SU-DHL-6 (cell line): ENCODE data around the gene SEC11C.

ENCODE experiments used
- H2AFZ ChIP-seq: fragments of 200-600 bp; sonication (generic); 2 replicates; pipeline ENCODE4 v1.6.1; 2014; ENCODE audit warnings: low read depth, mild to moderate bottlenecking, moderate library complexity, mixed read lengths, antibody characterized with exemption, low read length; ENCODE audit not compliant: severe bottlenecking
- H3F3A ChIP-seq: fragments of 200-600 bp; shearing (Covaris generic); 2 replicates; pipeline ENCODE4 v1.6.0; 2016; ENCODE audit warnings: antibody characterized with exemption, mild to moderate bottlenecking; ENCODE audit not compliant: insufficient read depth
- H3K27ac ChIP-seq: fragments of 200-600 bp; sonication (generic); 2 replicates; pipeline ENCODE4 v1.5.1; 2016; ENCODE audit warnings: low read depth, mild to moderate bottlenecking, low read length, moderate library complexity, mixed read lengths
- H3K27me3 ChIP-seq: fragments of 200-600 bp; sonication (generic), shearing (Covaris generic); 2 replicates; pipeline ENCODE4 v1.6.0; 2014; ENCODE audit warnings: mild to moderate bottlenecking, low read length
- H3K36me3 ChIP-seq: fragments of 200-600 bp; sonication (generic); 2 replicates; pipeline ENCODE4 v1.6.1; 2014; ENCODE audit warnings: mild to moderate bottlenecking, low read length, mixed read lengths
- H3K4me2 ChIP-seq: fragments of 300-600, 200-600 bp; shearing (Covaris generic), sonication (generic); 2 replicates; pipeline ENCODE4 v1.6.0; 2014; ENCODE audit warnings: low read length, low read depth, mild to moderate bottlenecking; ENCODE audit not compliant: poor library complexity, severe bottlenecking
- H3K4me3 ChIP-seq: fragments of 200-600 bp; sonication (generic); 2 replicates; pipeline ENCODE4 v1.5.1; 2014; ENCODE audit warnings: antibody characterized with exemption, low read length, mild to moderate bottlenecking, mixed read lengths; ENCODE audit not compliant: insufficient read depth, poor library complexity, severe bottlenecking
- H3K79me2 ChIP-seq: fragments of 200-600 bp; sonication (generic); 2 replicates; pipeline ENCODE4 v1.6.1; 2014; ENCODE audit warnings: mild to moderate bottlenecking, low read length, moderate library complexity; ENCODE audit not compliant: insufficient read depth
- H3K9ac ChIP-seq: fragments of 200-600 bp; sonication (generic); 2 replicates; pipeline ENCODE4 v1.7.0; 2014; ENCODE audit warnings: mild to moderate bottlenecking, low read length
- H3K9me2 ChIP-seq: fragments of 200-600 bp; sonication (generic); replicated peaks from 2 replicates; pipeline ENCODE4 v1.6.1; 2014; ENCODE audit warnings: low read length; ENCODE audit not compliant: insufficient read depth
- H3K9me3 ChIP-seq: fragments of 200-600 bp; sonication (generic); 2 replicates; pipeline ENCODE4 v1.6.1; 2014; ENCODE audit warnings: low read length, mixed read lengths; ENCODE audit not compliant: insufficient read depth
- H4K20me1 ChIP-seq: fragments of 200-600 bp; sonication (generic); 2 replicates; pipeline ENCODE4 v1.6.1; 2014; ENCODE audit warnings: low read depth, mild to moderate bottlenecking, antibody characterized with exemption, low read length, moderate library complexity, mixed read lengths
- EZH2phosphoT487 ChIP-seq: fragments of 200-600 bp; sonication (generic), shearing (Covaris generic); conservative IDR thresholded peaks from 2 replicates; pipeline ENCODE4 v1.6.1; 2018; ENCODE audit warnings: mild to moderate bottlenecking, antibody characterized with exemption, low read length, moderate library complexity, mixed read lengths
- TF ChIP-seq, protein P1 (sequence below): fragments of 200-600 bp; sonication (generic); IDR thresholded peaks from one replicate; pipeline ENCODE4 v1.5.1; 2017; ENCODE audit warnings: antibody characterized with exemption, mild to moderate bottlenecking, low read length, moderate library complexity; ENCODE audit not compliant: insufficient read depth, poor library complexity, severe bottlenecking

Gene SEC11C

DNA sequence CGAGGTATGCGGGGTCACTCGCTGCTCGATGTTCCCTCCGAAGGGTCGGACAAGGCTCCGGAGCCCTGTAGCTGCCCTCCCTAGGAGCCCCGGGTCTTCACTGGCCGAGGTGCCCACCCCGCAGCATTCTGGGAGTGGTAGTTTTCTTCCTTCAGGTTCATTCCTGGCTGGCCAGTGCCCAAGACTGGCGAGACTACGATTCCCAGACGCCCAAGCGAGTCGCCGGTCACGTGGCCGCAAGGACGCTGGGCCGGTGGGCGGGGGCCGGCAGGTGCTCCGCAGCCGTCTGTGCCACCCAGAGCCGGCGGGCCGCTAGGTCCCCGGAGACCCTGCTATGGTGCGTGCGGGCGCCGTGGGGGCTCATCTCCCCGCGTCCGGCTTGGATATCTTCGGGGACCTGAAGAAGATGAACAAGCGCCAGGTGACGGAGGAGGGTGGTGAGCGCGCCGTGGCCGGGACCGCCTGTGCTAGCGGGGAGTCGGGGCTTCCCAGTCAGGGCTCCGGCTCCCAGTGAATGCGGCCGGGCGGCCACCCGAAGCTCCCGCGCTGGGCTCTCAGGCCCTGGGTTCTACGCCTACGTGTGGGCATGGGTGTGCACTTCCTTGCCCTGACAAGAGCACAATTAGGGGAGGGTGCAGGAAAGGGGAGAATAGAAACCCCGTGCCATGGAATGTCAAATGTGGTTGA is at the start of gene SEC11C:
TSS of gene SEC11C (plus strand) at position 270 of the 687 bp plus-strand sequence. CDS start at position 335, 65 bp downstream.
- Histone ChIP-seq H3K9me2 (no peaks in the 10 kb centered on the region), H3K9me3 (peaks cover 9% of the 10 kb centered on the region; the same call in 1 of the 2 replicates), H3K9ac (peak within 1 kb of the TSS; percentile 79), H3K36me3 (no peaks in the 10 kb centered on the region; the same call in 1 of the 2 replicates), H2AFZ (peak within 1 kb of the TSS; percentile 46), H3K27me3 (no peaks in the 10 kb centered on the region), H3F3A (no peaks in the 10 kb centered on the region), H3K4me2 (peak within 1 kb of the TSS; percentile 67), H4K20me1 (no peaks in the 10 kb centered on the region; the same call in 1 of the 2 replicates), H3K4me3 (peak within 1 kb of the TSS; percentile 75), H3K27ac (peak within 1 kb of the TSS; percentile 72), H3K79me2 (peaks cover 38% of the 10 kb centered on the region)
- TF ChIP-seq, protein P1, sequence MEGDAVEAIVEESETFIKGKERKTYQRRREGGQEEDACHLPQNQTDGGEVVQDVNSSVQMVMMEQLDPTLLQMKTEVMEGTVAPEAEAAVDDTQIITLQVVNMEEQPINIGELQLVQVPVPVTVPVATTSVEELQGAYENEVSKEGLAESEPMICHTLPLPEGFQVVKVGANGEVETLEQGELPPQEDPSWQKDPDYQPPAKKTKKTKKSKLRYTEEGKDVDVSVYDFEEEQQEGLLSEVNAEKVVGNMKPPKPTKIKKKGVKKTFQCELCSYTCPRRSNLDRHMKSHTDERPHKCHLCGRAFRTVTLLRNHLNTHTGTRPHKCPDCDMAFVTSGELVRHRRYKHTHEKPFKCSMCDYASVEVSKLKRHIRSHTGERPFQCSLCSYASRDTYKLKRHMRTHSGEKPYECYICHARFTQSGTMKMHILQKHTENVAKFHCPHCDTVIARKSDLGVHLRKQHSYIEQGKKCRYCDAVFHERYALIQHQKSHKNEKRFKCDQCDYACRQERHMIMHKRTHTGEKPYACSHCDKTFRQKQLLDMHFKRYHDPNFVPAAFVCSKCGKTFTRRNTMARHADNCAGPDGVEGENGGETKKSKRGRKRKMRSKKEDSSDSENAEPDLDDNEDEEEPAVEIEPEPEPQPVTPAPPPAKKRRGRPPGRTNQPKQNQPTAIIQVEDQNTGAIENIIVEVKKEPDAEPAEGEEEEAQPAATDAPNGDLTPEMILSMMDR: no peak
- TF ChIP-seq EZH2phosphoT487: no peak

DNA sequence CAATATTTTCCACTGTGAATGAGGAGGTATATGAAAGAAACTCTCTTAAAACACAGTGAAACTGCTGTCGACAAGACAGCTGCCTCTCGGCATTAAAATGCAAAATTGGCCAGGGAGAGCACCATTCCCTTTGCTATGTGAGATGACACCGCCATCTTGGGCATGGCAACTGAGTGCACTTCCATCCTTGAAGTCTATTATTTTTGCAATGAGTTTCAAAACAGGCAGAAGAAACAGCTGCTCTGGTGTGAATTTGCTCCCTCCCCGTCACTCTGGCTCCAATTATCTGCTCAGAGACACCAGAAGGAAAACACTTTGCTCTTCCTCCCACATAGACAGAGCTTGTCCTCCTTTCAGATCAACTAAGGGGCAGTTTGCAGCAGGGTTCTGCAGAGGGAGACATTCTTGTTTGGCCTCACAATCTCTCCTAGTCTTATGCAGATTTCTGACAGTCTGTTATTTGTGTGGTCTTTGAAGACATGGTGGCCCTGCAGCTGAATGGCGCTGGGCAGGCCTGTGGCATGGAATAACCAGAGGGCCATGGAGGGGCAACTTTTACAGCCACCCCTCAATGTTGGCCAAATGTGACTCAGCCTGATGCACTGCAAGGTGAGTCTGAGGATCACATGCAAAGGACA is 48.6 kb upstream of the SEC11C start:
- Histone ChIP-seq H3F3A (no peaks in the 10 kb centered on the region), H4K20me1 (no peaks in the 10 kb centered on the region), H3K36me3 (no peaks in the 10 kb centered on the region), H3K79me2 (no peaks in the 10 kb centered on the region), H3K9ac (no peak overlapping the region), H3K4me3 (no peak overlapping the region), H3K4me2 (no peak overlapping the region), H2AFZ (no peak overlapping the region), H3K9me2 (no peaks in the 10 kb centered on the region), H3K9me3 (no peaks in the 10 kb centered on the region), H3K27ac (no peak overlapping the region), H3K27me3 (no peaks in the 10 kb centered on the region)
- no peak for TF ChIP-seq EZH2phosphoT487
- TF ChIP-seq, protein P1: no peak

DNA sequence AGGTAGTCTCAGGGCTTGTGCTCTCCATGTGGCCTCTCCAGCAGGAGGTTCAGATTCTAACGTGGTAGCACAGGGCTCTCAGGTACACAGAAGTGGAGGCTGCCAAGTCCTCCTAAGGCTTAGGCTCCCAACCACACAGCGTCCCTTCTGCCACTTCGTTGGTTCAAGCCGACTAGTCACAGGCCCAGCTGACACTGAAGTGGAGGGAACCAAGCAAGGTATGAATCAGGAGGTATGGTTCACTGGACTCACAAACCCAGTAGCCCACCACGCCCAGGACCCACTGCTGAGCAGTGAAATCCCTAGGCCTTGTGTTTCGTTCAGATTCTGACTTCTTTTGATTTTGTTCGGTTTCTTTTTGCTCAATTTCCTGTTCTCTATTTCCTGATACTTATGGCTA is 46.0 kb upstream of the SEC11C start:
- no peaks in the 10 kb centered on the region for H3K27me3 ChIP-seq
- H2AFZ ChIP-seq: no peak overlapping the region
- H3K9me3 ChIP-seq: no peaks in the 10 kb centered on the region
- H3K79me2 ChIP-seq: no peaks in the 10 kb centered on the region
- H3F3A ChIP-seq: no peaks in the 10 kb centered on the region
- no peaks in the 10 kb centered on the region for H3K9me2 ChIP-seq
- no peak overlapping the region for H3K4me3 ChIP-seq
- H3K4me2 ChIP-seq: no peak overlapping the region
- TF ChIP-seq, protein P1: no peak
- TF ChIP-seq EZH2phosphoT487: no peak
- no peaks in the 10 kb centered on the region for H4K20me1 ChIP-seq
- H3K27ac ChIP-seq: no peak overlapping the region
- no peak overlapping the region for H3K9ac ChIP-seq
- no peaks in the 10 kb centered on the region for H3K36me3 ChIP-seq
